ENCODE data around the gene SLC10A1.

DNA sequence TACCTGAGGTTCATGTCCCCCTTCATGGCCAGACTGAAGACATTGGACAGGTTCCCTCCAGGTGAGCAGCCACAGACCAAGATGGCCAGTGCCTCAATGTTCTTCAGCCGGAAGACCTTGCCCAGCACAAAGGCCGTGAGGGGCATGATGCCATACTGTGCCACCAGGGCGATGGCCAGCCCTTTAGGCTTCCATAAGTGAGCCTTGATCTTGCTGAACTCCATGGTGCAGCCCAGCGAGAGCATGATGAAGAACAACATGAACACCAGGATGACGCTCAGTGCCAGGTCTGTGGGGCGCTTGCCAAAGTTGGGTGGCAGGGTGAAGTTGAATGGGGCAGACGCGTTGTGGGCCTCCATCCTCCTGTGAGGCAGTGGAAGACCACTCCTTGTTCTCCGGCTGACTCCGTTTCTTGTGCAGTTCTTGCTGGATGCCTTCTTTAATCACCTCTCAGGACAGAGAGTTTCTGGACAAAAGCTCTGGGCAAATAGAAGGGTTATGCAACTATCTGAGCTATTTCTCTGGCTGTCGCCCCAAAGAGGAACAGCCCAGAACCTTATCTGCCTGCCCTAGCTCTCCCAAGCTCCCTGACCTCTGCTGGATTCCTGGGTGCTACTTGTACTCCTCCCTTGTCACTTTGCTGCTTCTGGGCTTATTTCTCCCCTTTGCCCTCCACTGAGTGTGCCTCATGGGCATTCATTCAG is at the start of gene SLC10A1:
- TF ChIP-seq CTCF (conservative IDR thresholded peaks at IDR 0.05; ENCODE audit: low read depth in 2 of 2) (no peak), EZH2phosphoT487 (IDR thresholded peaks at IDR 0.05; ENCODE audit: unreplicated experiment) (no peak), REST (IDR thresholded peaks at IDR 0.05; ENCODE audit: unreplicated experiment) (no peak), CREB1 (CRISPR knock-in tag; IDR thresholded peaks at IDR 0.05; ENCODE audit: low read depth) (no peak), JUNB (IDR thresholded peaks at IDR 0.05; ENCODE audit: unreplicated experiment) (no peak), STAT1 (IDR thresholded peaks at IDR 0.05; ENCODE audit: unreplicated experiment) (no peak), EZH2 (IDR thresholded peaks at IDR 0.05; ENCODE audit: low read depth, unreplicated experiment) (no peak), POLR2AphosphoS5 (IDR thresholded peaks at IDR 0.05; ENCODE audit: low read depth) (no peak), NANOG (IDR thresholded peaks at IDR 0.05; ENCODE audit: borderline replicate concordance) (no peak), ZNF331 (CRISPR knock-in tag; IDR thresholded peaks at IDR 0.05; ENCODE audit: low read depth) (no peak)

Data from GM23338 (cell line).